Ovary (tissue), 3 donors: ENCODE results near the gene CAMKMT.

Source experiments
- EP300 ChIP-seq: sonication (generic); formaldehyde crosslinking; IDR thresholded peaks from one replicate; pipeline ENCODE4 v1.6.1; 2017; ENCODE audit warnings: antibody characterized with exemption
- POLR2A ChIP-seq: fragments of 450-650 bp; IDR thresholded peaks from one replicate; pipeline ENCODE4 v1.6.1; 2017; ENCODE audit warnings: antibody characterized with exemption, mild to moderate bottlenecking, moderate library complexity
- TF ChIP-seq, protein P1 (sequence below), 3 donors: fragments of 450-650 bp in 2 of 3; fragments of 200-600 bp in 1 of 3; IDR thresholded peaks; one replicate each; pipeline versions ENCODE4 v1.5.1 to v1.8.0; 2016 to 2022; ENCODE audit warnings: antibody characterized with exemption in 3 of 3, mild to moderate bottlenecking in 1 of 3
- donor health status: DM: no; HTN: no; CAD: no.

DNA sequence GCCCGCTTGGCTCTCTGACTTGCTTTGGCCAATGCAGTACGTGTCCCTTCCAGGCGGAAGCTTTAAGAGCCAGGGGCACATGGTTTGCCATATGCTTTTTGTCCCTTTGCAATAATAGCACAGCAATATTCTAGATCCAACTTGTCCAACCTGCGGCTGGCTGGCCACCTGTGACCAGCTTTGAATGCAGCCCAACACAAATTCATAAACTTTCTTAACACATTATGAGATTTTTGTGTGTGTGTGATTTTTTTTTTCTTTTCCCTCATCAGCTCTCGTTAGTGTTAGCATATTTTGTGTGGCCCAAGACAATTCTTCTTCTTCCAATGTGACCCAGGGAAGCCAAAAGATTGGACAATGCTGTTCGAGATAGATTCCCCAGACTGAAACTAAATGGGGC lies 460.4 kb downstream of the CAMKMT start:
- TF ChIP-seq, protein P1, sequence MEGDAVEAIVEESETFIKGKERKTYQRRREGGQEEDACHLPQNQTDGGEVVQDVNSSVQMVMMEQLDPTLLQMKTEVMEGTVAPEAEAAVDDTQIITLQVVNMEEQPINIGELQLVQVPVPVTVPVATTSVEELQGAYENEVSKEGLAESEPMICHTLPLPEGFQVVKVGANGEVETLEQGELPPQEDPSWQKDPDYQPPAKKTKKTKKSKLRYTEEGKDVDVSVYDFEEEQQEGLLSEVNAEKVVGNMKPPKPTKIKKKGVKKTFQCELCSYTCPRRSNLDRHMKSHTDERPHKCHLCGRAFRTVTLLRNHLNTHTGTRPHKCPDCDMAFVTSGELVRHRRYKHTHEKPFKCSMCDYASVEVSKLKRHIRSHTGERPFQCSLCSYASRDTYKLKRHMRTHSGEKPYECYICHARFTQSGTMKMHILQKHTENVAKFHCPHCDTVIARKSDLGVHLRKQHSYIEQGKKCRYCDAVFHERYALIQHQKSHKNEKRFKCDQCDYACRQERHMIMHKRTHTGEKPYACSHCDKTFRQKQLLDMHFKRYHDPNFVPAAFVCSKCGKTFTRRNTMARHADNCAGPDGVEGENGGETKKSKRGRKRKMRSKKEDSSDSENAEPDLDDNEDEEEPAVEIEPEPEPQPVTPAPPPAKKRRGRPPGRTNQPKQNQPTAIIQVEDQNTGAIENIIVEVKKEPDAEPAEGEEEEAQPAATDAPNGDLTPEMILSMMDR (IDR thresholded peaks at IDR 0.05): no peak
- no peak for TF ChIP-seq POLR2A
- no peak for TF ChIP-seq EP300
